CD4-positive, alpha-beta T cell treated with Interleukin-15 for 1 hour (primary cell): ENCODE results near the gene SPACA5B.
"Not testable (repeated sequence)": the region's sequence is repeated elsewhere in the genome, so short reads cannot be mapped to it uniquely, and the experiment has no call there.

Experiments
- DNase-seq: peaks from one replicate; pipeline ENCODE4 v3.0.0-alpha.2; 2020

Gene SPACA5B

DNA sequence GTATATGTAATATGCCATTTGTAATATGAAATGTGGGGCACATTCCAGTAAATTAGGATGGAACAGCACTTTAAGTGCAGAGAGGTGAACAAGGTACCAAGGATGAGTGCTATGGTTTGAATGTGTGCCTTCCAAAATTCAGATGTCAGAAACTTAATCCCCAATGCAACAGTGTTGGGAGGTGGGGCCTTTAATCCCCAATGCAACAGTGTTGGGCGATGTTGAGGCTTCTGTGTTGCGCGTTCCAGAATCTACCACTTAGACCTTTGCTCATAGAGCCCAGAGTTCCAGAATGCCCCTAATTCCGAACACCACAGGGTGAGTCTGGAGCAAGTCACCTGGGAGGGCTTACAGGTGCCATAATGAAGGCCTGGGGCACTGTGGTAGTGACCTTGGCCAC, at the start of gene SPACA5B:
Gene SPACA5B (plus strand): TSS at position 301 of the 400 bp plus-strand sequence. CDS start 62 bp downstream, at position 363.
- not testable (repeated sequence) for DNase-seq

DNA sequence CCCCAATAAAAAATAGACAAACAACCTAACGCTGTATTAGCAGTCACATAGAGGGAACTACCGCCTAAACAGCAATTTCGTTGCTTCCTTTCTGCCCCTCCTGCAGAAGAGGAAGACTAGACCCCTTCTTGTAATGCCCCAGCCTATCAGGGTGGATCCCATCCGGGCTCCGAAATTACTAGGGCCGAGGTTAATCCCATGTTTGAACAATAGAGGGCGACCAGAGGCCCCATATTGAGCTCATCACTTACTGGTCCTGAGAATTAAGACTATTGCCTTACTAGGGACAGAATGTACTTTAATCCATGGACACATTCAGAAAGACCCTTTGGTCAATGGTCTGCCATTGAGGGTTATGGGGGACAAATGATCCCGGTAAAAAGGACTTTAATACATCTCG, 47.2 kb upstream of the SPACA5B start:
- peak; percentile 41 for DNase-seq

GRCh38 chrX:48083706-48084105, 46.7 kb upstream of the SPACA5B start:
- DNase-seq = no peak

DNA sequence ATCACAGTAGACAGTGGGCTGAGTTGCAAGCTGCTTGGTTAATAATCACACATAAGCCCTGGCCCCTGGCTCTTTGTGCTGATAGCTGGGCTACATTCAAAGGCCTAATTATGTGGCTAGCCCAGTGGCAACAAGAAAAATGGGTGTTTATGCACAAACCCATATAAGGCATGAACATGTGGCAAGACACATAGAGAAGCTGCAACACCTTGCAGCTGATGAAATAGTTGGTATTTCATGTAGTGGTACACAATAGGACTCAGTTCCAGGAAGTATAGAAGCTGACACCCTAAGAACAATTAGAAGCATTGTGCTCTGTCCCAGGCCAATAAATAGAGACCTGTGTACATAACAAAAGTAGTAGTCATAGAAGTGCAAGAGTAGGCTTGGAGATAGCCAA, 44.3 kb upstream of the SPACA5B start:
- DNase-seq = no peak

DNA sequence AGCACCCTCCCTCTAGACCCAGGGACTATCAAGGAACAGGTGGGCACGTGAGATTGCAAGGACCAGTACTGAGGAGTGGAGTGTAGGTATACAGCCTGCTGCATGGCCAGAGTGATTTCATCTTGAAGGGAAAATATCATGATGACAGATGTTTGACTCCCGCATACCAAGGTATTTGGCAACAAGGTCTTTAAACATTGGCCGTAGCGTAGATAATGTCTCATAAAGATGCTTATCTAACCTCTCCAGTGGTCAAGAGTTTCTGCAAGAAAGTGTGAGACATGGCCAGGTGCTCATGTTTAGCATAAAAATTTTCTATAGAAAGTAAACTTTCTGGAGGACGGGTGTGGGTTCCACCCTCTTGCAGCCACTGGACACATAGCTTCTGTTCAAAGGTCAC, 40.3 kb upstream of the SPACA5B start:
- no peak for DNase-seq

GRCh38 chrX:48092558-48092957, 37.9 kb upstream of the SPACA5B start:
- DNase-seq = not testable (repeated sequence)

DNA sequence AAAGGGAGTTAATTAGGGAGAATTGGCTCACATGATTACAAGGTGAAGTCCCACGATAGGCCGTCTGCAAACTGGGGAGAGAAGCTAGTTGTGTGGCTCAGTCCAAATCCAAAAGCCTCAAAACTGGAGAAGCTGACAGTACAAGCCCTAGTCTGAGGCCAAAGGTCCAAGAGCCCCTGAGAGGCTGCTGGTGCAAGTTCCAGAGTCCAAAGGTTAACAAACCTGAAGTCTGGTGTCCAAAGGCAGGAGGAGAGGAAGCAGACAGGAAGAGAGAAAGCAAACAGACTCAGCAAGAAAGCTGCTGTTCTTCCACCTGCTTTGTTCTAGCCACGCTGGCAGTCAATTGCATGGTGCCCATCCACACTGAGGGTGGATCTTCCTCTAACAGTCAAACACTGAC, 29.0 kb upstream of the SPACA5B start:
- DNase-seq = no peak

DNA sequence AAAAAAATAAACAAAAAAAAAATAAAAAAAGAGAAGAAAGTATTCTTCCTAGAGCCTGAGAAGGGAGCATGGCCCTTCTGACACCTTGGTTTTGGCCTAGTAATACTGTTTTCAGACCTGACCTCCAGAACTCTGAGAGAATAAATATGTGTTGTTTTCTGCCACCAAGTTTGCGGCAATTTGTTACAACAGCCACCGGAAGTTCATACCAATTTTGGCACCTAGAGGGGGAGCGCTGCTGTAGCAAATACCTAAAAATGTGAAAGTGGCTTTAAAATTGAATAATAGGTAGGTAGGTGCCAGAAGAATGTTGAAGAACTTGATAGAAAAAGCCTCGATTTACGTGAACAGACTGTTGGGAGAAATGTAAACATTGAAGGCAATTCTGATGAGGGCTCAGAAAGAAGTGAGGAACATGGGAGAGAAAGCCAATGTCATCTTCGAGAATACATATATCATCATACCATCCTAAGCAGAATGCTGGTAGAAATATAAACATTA, 27.5 kb upstream of the SPACA5B start:
- no peak for DNase-seq

GRCh38 chrX:48107717-48108116, 22.7 kb upstream of the SPACA5B start:
- DNase-seq = no peak

GRCh38 chrX:48125286-48125685, 5.1 kb upstream of the SPACA5B start:
- not testable (repeated sequence) for DNase-seq

DNA sequence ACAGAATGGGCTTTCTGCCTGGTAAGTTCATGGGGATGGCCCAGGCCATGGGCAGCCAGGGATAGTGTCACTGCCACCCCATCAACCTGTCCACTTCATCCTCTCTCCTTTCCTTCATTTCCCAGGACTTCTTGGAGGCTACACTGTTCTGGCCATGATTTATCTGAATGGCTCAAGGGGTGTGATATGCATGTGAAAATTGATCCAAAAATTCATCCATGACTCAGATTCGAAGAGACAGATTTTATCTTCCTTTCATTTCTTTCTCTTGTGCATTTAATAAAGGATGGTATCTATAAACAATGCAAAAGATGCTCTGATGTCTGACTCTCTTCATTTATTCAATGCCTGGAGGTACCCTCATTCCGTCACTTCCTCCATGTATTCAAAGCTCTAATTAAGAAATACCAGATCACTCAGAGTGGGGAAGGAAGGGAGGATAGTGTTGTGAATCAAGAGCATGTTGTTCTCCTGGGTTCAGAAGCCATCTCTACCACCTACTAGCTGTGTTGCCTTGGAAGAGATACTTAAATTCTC, 1.9 kb downstream of the SPACA5B start:
- not testable (repeated sequence) for DNase-seq

DNA sequence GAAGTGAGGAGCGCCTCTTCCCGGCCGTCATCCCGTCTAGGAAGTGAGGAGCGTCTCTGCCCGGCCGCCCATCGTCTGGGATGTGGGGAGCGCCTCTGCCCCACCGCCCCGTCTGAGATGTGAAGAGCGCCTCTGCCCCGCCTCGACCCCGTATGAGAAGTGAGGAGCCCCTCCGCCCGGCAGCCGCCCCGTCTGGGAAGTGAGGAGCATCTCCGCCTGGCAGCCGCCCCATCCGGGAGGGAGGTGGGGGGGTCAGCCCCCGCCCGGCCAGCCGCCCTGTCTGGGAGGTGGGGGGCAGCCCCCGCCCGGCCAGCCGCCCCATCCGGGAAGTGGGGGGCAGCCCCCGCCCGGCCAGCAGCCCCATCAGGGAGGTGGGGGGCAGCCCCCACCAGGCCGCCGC, 8.7 kb downstream of the SPACA5B start:
- not testable (repeated sequence) for DNase-seq

- DNase-seq = not testable (repeated sequence)
Measured at GRCh38 chrX:48141810-48142508, 11.5 kb downstream of the SPACA5B start.

- DNase-seq = not testable (repeated sequence)
Measured at GRCh38 chrX:48142697-48143096, 12.3 kb downstream of the SPACA5B start.

GRCh38 chrX:48153769-48154168, 23.3 kb downstream of the SPACA5B start:
- DNase-seq = no peak

GRCh38 chrX:48154796-48155195, 24.4 kb downstream of the SPACA5B start:
- DNase-seq = no peak

DNA sequence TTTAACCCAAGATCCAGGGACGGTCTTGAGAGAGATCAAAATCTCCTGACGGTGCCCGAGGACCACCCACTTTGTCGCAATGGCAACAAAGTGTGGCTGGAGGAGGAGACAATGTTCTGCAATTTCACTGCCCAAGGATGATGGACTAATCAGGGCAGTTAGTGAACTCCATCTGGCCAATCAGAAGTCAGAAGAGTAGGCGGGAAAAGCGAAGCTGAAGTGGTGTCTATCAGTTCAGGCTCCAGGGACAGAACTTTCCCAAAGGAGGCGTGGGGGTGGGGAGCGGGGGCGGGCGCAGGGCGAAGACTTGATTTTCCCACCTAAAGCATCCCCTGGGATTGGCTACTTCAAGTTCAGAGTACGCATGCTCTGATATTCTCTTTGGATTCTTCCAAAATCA, 25.6 kb downstream of the SPACA5B start:
- no peak for DNase-seq

DNA sequence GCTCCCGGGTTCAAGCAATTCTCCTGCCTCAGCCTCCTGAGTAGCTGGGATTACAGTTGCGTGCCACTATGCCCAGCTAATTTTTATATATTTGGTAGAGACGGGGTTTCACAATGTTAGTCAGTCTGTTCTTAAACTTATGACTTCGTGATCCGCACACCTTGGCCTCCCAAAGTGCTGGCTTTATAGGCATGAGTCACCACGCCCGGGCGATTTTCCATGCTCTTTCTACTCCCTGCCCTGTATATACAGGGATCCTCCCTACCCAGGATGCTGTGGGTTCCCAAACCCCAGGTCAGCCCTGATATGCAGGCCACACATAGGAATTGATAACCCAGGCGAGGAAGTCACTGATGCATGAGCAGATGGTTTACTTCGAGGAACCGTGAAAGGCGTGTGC, 34.8 kb downstream of the SPACA5B start:
- DNase-seq = no peak

GRCh38 chrX:48166322-48166721, 35.9 kb downstream of the SPACA5B start:
- DNase-seq = not testable (repeated sequence)

DNA sequence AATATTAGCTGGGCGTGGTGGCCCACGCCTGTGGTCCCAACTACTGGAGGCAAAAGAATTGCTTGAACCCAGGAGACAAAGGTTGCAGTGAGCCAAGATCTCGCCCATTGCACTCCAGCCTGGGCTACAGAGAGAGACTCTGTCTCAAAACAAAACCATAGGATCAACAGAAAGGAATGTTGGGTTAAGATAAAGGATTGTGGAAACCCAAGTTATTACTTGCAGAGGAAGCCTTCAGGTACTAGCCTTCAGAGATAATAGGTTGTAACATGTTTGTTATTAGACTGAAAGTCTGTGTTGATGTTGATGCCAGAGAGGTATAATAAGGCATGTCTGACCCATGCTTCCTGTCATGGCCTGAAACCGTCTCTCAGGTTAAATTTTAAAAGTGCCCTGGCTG, 49.3 kb downstream of the SPACA5B start:
- no peak for DNase-seq

DNA sequence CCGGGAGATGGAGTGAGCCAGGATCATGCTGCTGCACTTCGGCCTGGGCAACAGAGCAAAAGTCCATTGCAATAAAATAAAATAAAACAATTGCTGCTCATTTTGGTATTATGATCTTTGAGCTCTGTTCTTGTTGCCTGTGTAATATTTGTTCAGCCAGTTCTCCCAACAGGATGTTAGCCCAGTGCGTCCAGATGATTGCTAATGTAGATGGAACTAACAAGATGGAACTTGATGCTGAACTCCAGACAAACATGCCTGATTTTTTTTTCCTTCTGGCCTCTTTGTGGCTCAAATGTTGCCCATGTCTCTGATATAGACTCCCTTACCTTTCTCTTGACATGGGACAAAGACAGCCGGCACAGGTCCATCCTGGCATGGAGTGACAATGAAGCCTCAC, 50.4 kb downstream of the SPACA5B start:
- no peak for DNase-seq

DNA sequence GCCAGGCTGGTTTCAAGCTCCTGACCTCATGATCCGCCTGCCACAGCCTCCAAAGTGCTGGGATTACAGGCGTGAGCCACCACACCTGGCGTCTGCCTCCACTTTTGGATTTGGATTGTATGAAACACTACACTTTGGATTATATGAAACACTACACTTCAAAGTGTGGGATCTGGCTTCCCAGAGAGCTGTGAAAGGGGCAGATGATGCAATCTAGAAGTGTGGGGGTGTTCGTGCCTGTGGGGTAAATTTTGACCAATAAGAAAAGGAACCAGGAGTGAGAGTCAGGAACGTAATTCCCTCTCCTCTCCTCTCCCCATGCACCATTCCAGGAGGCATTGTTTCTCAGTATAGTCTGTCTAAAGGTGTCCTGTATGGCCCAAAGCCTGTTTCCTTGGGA, 51.5 kb downstream of the SPACA5B start:
- DNase-seq = not testable (repeated sequence)
